BE2C (cell line): ENCODE data around the gene SRGAP3.

Experiments used
- DNase-seq: peaks from one replicate; pipeline ENCODE4 v3.0.0-alpha.2; 2020
- H3K27me3 ChIP-seq: fragments of 250-450 bp; sonication (Bioruptor Pico); 2 replicates; pipeline ENCODE4 v1.5.1; 2020; ENCODE audit warnings: mild to moderate bottlenecking
- H3K36me3 ChIP-seq: fragments of 250-450 bp; sonication (Bioruptor Pico); 2 replicates; pipeline ENCODE4 v1.5.1; 2020; ENCODE audit warnings: mild to moderate bottlenecking
- H3K4me1 ChIP-seq: fragments of 250-450 bp; sonication (Bioruptor Pico); 2 replicates; pipeline ENCODE4 v1.5.1; 2020
- H3K4me3 ChIP-seq: 2 replicates; pipeline ENCODE4 v1.5.1; 2011; ENCODE audit warnings: low read depth, low read length
- H3K9me3 ChIP-seq: fragments of 250-450 bp; sonication (Bioruptor Pico); 2 replicates; pipeline ENCODE4 v1.5.1; 2020
- CTCF ChIP-seq: IDR thresholded peaks from 2 replicates; pipeline ENCODE4 v1.5.1; 2012; ENCODE audit warnings: mild to moderate bottlenecking, low read depth, low read length

The SRGAP3 gene

GRCh38 chr3:8980756-8981257 lies 268.6 kb downstream of the SRGAP3 start:
- no peak for TF ChIP-seq CTCF
- H3K9me3 ChIP-seq = no peaks in the 10 kb centered on the region
- DNase-seq = no peak
- no peaks in the 10 kb centered on the region for H3K27me3 ChIP-seq
- no peaks in the 10 kb centered on the region for H3K36me3 ChIP-seq
- no peak overlapping the region for H3K4me3 ChIP-seq
- H3K4me1 ChIP-seq = no peaks in the 10 kb centered on the region

GRCh38 chr3:8979262-8979661 lies 270.2 kb downstream of the SRGAP3 start:
- DNase-seq = no peak
- TF ChIP-seq CTCF = no peak
- no peaks in the 10 kb centered on the region for H3K4me1 ChIP-seq
- no peaks in the 10 kb centered on the region for H3K27me3 ChIP-seq
- H3K36me3 ChIP-seq = no peaks in the 10 kb centered on the region
- no peak overlapping the region for H3K4me3 ChIP-seq
- no peaks in the 10 kb centered on the region for H3K9me3 ChIP-seq

- Histone ChIP-seq H3K36me3 (no peaks in the 10 kb centered on the region), H3K4me3 (no peak overlapping the region), H3K27me3 (no peaks in the 10 kb centered on the region), H3K9me3 (no peaks in the 10 kb centered on the region), H3K4me1 (no peaks in the 10 kb centered on the region)
- DNase-seq = no peak
- TF ChIP-seq CTCF = no peak
Observed at GRCh38 chr3:8978551-8978950, 270.9 kb downstream of the SRGAP3 start.

- DNase-seq = no peak
- no peaks in the 10 kb centered on the region for H3K4me1 ChIP-seq
- TF ChIP-seq CTCF = no peak
- no peaks in the 10 kb centered on the region for H3K27me3 ChIP-seq
- no peak overlapping the region for H3K4me3 ChIP-seq
- no peaks in the 10 kb centered on the region for H3K36me3 ChIP-seq
- H3K9me3 ChIP-seq = no peaks in the 10 kb centered on the region
Observed at GRCh38 chr3:8976540-8977182, 272.8 kb downstream of the SRGAP3 start.

GRCh38 chr3:8975081-8976020 lies 274.1 kb downstream of the SRGAP3 start:
- no peaks in the 10 kb centered on the region for H3K36me3 ChIP-seq
- no peak for DNase-seq
- no peaks in the 10 kb centered on the region for H3K27me3 ChIP-seq
- no peak for TF ChIP-seq CTCF
- H3K4me3 ChIP-seq = no peak overlapping the region
- no peaks in the 10 kb centered on the region for H3K4me1 ChIP-seq
- H3K9me3 ChIP-seq = no peaks in the 10 kb centered on the region

- H3K36me3 ChIP-seq = no peaks in the 10 kb centered on the region
- TF ChIP-seq CTCF = no peak
Observed at GRCh38 chr3:8974458-8974857, 275.0 kb downstream of the SRGAP3 start.

More at GRCh38 chr3:8974458-8974857, 275.0 kb downstream of the SRGAP3 start:
- no peak overlapping the region for H3K4me3 ChIP-seq
- no peaks in the 10 kb centered on the region for H3K4me1 ChIP-seq
- no peak for DNase-seq
- no peaks in the 10 kb centered on the region for H3K9me3 ChIP-seq
- no peaks in the 10 kb centered on the region for H3K27me3 ChIP-seq
